GM18508 (cell line): ENCODE data around the gene PSG7.
"Not testable (repeated sequence)": the region's sequence is repeated elsewhere in the genome, so short reads cannot be mapped to it uniquely, and the experiment has no call there.

Experiments
- ATAC-seq: cut with Tn5 transposase; IDR thresholded peaks from one replicate; pipeline ENCODE4 v1.9.1; 2021; ENCODE audit warnings: moderate number of reproducible peaks; ENCODE audit not compliant: insufficient read depth, unreplicated experiment

PSG7 gene

GRCh38 chr19:42937107-42937506 is at the start of gene PSG7:
TSS of gene PSG7 (minus strand) at chr19:42937207. CDS start at chr19:42937076, 131 bp downstream.
- not testable (repeated sequence) for ATAC-seq

DNA sequence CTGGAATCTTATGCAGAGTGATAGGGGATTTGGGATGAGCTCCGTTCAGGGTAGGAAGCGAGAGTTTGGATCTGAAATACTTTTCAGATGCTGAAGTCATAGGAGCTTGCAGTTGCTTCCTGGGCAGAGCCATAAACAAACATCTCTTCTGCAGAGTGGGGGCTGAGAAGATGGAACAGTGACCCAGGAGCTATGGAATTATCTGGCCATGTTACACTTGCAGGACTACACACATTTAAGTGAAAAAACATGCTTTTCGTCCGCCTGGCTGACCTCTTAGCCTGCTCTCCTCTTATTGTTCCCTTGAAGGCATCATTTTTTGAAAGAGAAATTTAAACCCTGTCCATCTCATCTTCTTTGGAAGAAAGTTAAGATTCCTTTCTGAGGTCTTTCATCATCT is 48.6 kb upstream of the PSG7 start:
- ATAC-seq, result no peak

DNA sequence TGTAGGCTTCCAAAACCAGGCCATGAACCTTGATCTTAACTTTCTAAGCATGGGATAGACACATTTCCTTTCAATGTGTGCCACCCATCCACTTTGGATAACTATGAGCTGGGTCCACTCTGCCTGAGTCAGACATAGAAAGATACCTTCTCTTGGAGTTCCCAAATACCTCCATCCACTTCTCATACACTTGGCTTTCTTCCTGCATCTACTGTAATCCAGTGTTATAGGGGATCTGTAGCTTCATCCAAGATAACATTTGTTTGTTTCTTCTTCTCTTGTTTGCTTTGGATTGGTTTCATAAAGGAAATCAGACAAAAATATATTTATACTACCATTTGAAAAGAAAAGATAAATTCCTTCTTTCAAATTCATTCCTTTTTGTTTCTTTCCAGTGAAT is 45.1 kb upstream of the PSG7 start:
- ATAC-seq, result not testable (repeated sequence)

DNA sequence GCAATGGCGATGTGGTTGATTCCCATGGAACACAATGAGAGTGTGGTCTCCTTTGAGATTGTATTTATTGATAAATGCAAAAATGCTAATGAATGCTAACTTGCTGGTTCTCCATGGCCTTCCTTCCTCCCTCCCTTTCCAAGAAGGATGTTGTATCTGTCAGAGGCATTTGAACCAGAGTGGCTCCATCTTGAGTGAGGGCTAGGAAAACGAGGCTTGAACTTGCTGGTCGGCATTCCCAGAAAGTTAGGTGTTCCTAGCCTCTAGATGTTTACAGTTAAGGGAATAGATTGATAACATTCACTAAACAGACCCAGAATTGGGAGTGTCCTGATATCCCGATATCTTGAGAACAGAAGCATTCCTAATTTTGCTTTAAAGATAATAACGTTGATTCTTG is 34.4 kb upstream of the PSG7 start:
- not testable (repeated sequence) for ATAC-seq

GRCh38 chr19:42965176-42965575 is 28.2 kb upstream of the PSG7 start:
- no peak for ATAC-seq

GRCh38 chr19:42961119-42961518 is 24.1 kb upstream of the PSG7 start:
- ATAC-seq, result no peak

GRCh38 chr19:42952126-42952525 is 15.1 kb upstream of the PSG7 start:
- not testable (repeated sequence) for ATAC-seq

DNA sequence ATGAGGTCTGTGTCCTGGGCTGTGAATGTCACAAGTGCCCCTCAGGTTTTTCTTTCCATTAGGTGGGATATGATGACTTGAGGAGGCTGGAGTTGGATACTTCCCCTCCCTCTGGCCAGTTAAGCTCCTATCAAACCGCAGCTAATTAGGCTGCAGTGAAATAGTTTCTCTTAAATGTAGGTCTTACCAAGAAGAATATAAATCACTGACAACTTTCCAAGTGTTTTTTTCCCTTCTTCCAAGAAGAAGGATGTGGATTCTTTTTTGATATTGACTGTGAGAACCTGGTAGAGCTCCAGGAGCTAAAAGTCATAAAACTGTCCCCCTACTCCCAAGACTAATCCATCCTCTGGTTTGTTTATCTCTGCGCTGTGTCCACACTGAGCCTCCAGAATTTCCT is 14.5 kb upstream of the PSG7 start:
- not testable (repeated sequence) for ATAC-seq

- ATAC-seq, result no peak
Measured at GRCh38 chr19:42942187-42942789, 5.3 kb upstream of the PSG7 start.

DNA sequence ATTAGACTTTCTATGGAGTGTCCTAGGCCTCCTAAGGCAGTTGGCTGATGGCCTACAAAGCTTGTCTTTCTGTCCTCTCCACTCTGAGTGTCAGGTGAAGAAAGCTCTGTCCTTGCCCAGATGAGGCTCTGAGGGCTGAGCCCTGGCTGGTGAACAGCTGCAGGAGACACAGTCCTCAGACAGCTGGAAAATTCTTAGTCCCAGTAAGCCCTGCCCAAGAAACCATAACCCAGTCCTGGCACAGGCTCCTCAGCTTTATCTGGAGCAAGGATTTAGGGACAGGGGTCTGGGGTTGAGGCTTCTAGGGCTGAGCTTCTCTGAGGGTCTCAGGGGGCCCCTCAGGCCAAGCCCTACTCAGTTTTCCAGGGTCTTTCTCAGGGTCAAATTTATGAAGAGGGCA is 2.3 kb downstream of the PSG7 start:
- not testable (repeated sequence) for ATAC-seq

DNA sequence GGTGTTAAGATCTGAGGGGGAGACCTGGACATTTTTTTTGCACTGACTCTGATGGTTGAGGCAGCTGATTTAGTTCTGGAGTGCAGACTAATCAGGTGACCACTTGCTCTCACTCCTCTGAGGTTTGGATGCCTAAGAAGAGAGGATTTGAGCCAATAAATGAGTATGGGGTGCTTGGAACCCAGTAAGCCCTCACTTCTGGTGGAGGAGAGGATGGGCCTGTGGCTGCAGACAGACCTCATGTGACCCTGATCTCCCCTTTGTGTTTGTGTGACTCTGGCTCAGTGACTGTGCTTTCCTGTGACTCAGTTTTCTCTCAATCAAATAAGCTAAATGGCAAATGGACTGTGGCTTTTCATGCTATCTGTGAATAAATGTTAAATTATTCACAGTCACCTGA is 2.8 kb downstream of the PSG7 start:
- not testable (repeated sequence) for ATAC-seq

DNA sequence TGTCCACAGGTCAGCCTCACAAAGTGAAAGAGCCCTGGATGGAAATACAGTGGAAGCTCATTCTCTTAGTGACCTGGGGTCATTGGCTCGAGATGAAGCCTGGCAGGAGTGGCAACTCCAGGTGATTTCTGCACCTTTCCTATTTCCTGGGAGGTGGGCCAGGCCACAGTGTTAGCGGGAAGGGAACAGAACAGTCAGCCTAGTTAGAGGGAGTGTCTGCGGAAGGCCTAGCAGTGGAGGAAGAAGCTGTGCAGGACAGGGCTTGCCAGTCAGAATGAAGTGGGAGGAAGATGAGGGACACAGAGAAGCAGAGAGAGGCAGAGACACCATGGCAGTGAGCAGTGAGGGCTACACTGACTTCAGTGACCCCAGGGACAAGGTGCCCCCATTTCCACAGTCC is 3.6 kb downstream of the PSG7 start:
- ATAC-seq, result not testable (repeated sequence)

- not testable (repeated sequence) for ATAC-seq
Measured at GRCh38 chr19:42932485-42933101, 4.4 kb downstream of the PSG7 start.

GRCh38 chr19:42930214-42930613 is 6.8 kb downstream of the PSG7 start:
- ATAC-seq, result not testable (repeated sequence)

- ATAC-seq, result no peak
Measured at GRCh38 chr19:42928896-42929295, 8.1 kb downstream of the PSG7 start.

DNA sequence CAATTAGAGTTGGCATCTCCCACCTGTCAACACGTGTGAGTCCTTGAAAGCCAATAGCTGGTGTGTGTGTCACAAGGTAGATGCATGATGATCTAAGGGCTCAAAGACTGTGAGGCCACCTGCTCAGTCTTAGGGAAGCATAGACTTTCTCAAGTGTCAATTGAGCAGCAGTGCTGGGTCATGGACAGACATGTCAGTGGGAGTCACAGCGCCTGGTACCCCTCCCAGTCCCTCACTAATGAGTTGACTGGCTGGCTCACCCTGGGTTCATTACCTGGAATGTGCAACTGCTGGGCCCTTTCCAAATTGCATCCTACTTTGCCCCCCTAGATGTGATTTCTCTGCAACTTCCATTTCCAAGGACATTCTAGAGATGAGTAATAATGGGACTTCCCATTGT is 10.2 kb downstream of the PSG7 start:
- ATAC-seq, result no peak

- not testable (repeated sequence) for ATAC-seq
Measured at GRCh38 chr19:42923106-42923505, 13.9 kb downstream of the PSG7 start.

GRCh38 chr19:42920971-42921370 is 16.0 kb downstream of the PSG7 start:
- ATAC-seq, result not testable (repeated sequence)

DNA sequence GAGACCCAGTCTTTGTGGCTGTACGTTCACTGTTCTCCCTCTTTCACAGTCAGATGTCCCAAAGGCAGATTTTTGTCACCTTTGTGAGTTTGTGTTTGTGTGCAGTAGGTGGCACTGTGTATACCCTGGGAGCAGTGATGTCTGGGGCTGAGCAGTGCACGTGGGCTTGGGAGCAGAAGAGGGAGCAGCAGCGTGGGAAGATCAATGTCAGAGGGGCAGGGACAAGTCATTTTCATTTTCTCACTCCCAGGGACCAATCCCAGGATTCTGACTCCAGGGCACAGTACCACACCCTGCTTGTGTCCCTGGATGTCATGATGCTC is 17.3 kb downstream of the PSG7 start:
- ATAC-seq, result no peak

- ATAC-seq, result not testable (repeated sequence)
Measured at GRCh38 chr19:42919070-42919756, 17.8 kb downstream of the PSG7 start.

- ATAC-seq, result not testable (repeated sequence)
Measured at GRCh38 chr19:42918377-42919069, 18.5 kb downstream of the PSG7 start.
